Loucy (cell line): ENCODE measurements around the gene CACNA1B.

ENCODE experiments used
- H2AFZ ChIP-seq: fragments of 200-600 bp; sonication (generic); 2 replicates; pipeline ENCODE4 v1.6.0; 2016; ENCODE audit warnings: antibody characterized with exemption, mild to moderate bottlenecking, low read length, moderate library complexity
- H3F3A ChIP-seq: fragments of 200-600 bp; 2 replicates; pipeline ENCODE4 v1.6.0; 2016; ENCODE audit warnings: antibody characterized with exemption, low read depth, mild to moderate bottlenecking
- H3K27me3 ChIP-seq: fragments of 200-600 bp; sonication (generic); 2 replicates; pipeline ENCODE4 v1.6.1; 2014; ENCODE audit warnings: low read length, mild to moderate bottlenecking; ENCODE audit not compliant: insufficient read depth, poor library complexity, severe bottlenecking
- H3K36me3 ChIP-seq: fragments of 200-600 bp; sonication (generic); 2 replicates; pipeline ENCODE4 v1.6.1; 2016; ENCODE audit warnings: low read length; ENCODE audit not compliant: insufficient read depth
- H3K4me1 ChIP-seq: fragments of 200-600 bp; sonication (generic); 2 replicates; pipeline ENCODE4 v1.5.1; 2014; ENCODE audit warnings: low read length, mild to moderate bottlenecking; ENCODE audit not compliant: insufficient read depth, poor library complexity, severe bottlenecking
- H3K4me2 ChIP-seq: fragments of 200-600 bp; sonication (generic); 2 replicates; pipeline ENCODE4 v1.6.0; 2014; ENCODE audit warnings: antibody characterized with exemption, low read length, low read depth, mild to moderate bottlenecking; ENCODE audit not compliant: poor library complexity, severe bottlenecking
- H3K4me3 ChIP-seq: fragments of 200-600 bp; sonication (generic); 2 replicates; pipeline ENCODE4 v1.5.1; 2014; ENCODE audit warnings: low read length, mild to moderate bottlenecking, mixed read lengths; ENCODE audit not compliant: poor library complexity, severe bottlenecking
- H3K79me2 ChIP-seq: fragments of 200-600 bp; sonication (generic); 2 replicates; pipeline ENCODE4 v1.6.1; 2014; ENCODE audit warnings: low read length; ENCODE audit not compliant: insufficient read depth
- H3K9ac ChIP-seq: fragments of 200-600 bp; sonication (generic); 2 replicates; pipeline ENCODE4 v1.6.0; 2014; ENCODE audit warnings: mild to moderate bottlenecking, low read depth, low read length, moderate library complexity; ENCODE audit not compliant: poor library complexity, severe bottlenecking
- H3K9me2 ChIP-seq: fragments of 200-600 bp; sonication (generic); replicated peaks from 2 replicates; pipeline ENCODE4 v1.6.1; 2016; ENCODE audit warnings: low read depth, low read length, mixed read lengths
- H3K9me3 ChIP-seq: fragments of 200-600 bp; sonication (generic); 2 replicates; pipeline ENCODE4 v1.6.1; 2014; ENCODE audit warnings: mild to moderate bottlenecking, antibody characterized with exemption, low read length, low read depth; ENCODE audit not compliant: insufficient read depth
- H4K20me1 ChIP-seq: fragments of 200-600 bp; sonication (generic); 2 replicates; pipeline ENCODE4 v1.6.0; 2014; ENCODE audit warnings: antibody characterized with exemption, low read length, mild to moderate bottlenecking; ENCODE audit not compliant: insufficient read depth, poor library complexity, severe bottlenecking
- CTCF ChIP-seq: fragments of 200-600 bp; sonication (generic); conservative IDR thresholded peaks from 2 replicates; pipeline ENCODE4 v1.5.1; 2014; ENCODE audit warnings: mild to moderate bottlenecking, antibody characterized with exemption, low read length
- EZH2phosphoT487 ChIP-seq: fragments of 200-600 bp; IDR thresholded peaks from 2 replicates; pipeline ENCODE4 v1.6.1; 2018; ENCODE audit warnings: antibody characterized with exemption, mild to moderate bottlenecking, moderate library complexity, borderline replicate concordance

Gene CACNA1B

GRCh38 chr9:138052635-138053320 is 175.2 kb downstream of the CACNA1B start:
- Histone ChIP-seq H3K27me3 (no peaks in the 10 kb centered on the region), H3K4me2 (no peak overlapping the region), H3K36me3 (no peaks in the 10 kb centered on the region), H3F3A (no peaks in the 10 kb centered on the region), H2AFZ (no peak overlapping the region), H3K4me1 (no peaks in the 10 kb centered on the region), H3K9me3 (peaks cover 33% of the 10 kb centered on the region; the same call in 1 of the 2 replicates), H3K79me2 (no peaks in the 10 kb centered on the region), H3K9ac (no peak overlapping the region), H4K20me1 (no peaks in the 10 kb centered on the region), H3K4me3 (no peak overlapping the region), H3K9me2 (no peaks in the 10 kb centered on the region)
- no peak for TF ChIP-seq CTCF
- no peak for TF ChIP-seq EZH2phosphoT487

- no peaks in the 10 kb centered on the region for H3K79me2 ChIP-seq
- no peak overlapping the region for H3K4me3 ChIP-seq
- H3K27me3 ChIP-seq, result no peaks in the 10 kb centered on the region
- H3K36me3 ChIP-seq, result no peaks in the 10 kb centered on the region
- no peak overlapping the region for H3K9ac ChIP-seq
- H3K9me3 ChIP-seq, result peaks cover 38% of the 10 kb centered on the region; the same call in 1 of the 2 replicates
- H4K20me1 ChIP-seq, result no peaks in the 10 kb centered on the region
- no peaks in the 10 kb centered on the region for H3K9me2 ChIP-seq
- no peak overlapping the region for H3K4me2 ChIP-seq
- no peak overlapping the region for H2AFZ ChIP-seq
- no peaks in the 10 kb centered on the region for H3K4me1 ChIP-seq
- TF ChIP-seq EZH2phosphoT487 (no peak), CTCF (no peak)
- no peaks in the 10 kb centered on the region for H3F3A ChIP-seq
Measured at GRCh38 chr9:138053321-138053868, 175.8 kb downstream of the CACNA1B start.

GRCh38 chr9:138053996-138054752 is 176.6 kb downstream of the CACNA1B start:
- H3K9me2 ChIP-seq, result no peaks in the 10 kb centered on the region
- H3K4me1 ChIP-seq, result no peaks in the 10 kb centered on the region
- H3K4me2 ChIP-seq, result no peak overlapping the region
- no peak overlapping the region for H3K9ac ChIP-seq
- no peaks in the 10 kb centered on the region for H3K27me3 ChIP-seq
- no peaks in the 10 kb centered on the region for H4K20me1 ChIP-seq
- no peak overlapping the region for H3K4me3 ChIP-seq
- no peaks in the 10 kb centered on the region for H3K79me2 ChIP-seq
- no peaks in the 10 kb centered on the region for H3K36me3 ChIP-seq
- H3K9me3 ChIP-seq, result peaks cover 39% of the 10 kb centered on the region; the same call in 1 of the 2 replicates
- no peaks in the 10 kb centered on the region for H3F3A ChIP-seq
- no peak overlapping the region for H2AFZ ChIP-seq
- no peak for TF ChIP-seq CTCF
- no peak for TF ChIP-seq EZH2phosphoT487
